ENCODE measurements around the gene FAM120A. TPM values are rescaled to one million over a fixed set of nuclear protein-coding genes. Genes with fewer than 3 reads are reported as not detected.
A peak's percentile ranks its signal among the peaks of the same experiment; 100 is the strongest.

Gene FAM120A
- total RNA-seq, 3 donors from 2014 or later: 168 to 215 (median 209) TPM

- Histone ChIP-seq H3K4me1 (ENCODE audit: low read depth) (no peaks in the 10 kb centered on the region), H3K9me3 (no peaks in the 10 kb centered on the region), H3K36me3 (ENCODE audit: low read depth) (no peaks in the 10 kb centered on the region), H3K4me3 (no peak overlapping the region)
- DNase-seq: no peak
- TF ChIP-seq, protein P1, sequence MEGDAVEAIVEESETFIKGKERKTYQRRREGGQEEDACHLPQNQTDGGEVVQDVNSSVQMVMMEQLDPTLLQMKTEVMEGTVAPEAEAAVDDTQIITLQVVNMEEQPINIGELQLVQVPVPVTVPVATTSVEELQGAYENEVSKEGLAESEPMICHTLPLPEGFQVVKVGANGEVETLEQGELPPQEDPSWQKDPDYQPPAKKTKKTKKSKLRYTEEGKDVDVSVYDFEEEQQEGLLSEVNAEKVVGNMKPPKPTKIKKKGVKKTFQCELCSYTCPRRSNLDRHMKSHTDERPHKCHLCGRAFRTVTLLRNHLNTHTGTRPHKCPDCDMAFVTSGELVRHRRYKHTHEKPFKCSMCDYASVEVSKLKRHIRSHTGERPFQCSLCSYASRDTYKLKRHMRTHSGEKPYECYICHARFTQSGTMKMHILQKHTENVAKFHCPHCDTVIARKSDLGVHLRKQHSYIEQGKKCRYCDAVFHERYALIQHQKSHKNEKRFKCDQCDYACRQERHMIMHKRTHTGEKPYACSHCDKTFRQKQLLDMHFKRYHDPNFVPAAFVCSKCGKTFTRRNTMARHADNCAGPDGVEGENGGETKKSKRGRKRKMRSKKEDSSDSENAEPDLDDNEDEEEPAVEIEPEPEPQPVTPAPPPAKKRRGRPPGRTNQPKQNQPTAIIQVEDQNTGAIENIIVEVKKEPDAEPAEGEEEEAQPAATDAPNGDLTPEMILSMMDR (IDR thresholded peaks at IDR 0.05): no peak
- ATAC-seq: no peak
- intact Hi-C loops (cut with DNase I, micrococcal nuclease): no loop called here
These were observed 71.3 kb downstream of the FAM120A start for GRCh38 chr9:93522736-93523135.

DNA sequence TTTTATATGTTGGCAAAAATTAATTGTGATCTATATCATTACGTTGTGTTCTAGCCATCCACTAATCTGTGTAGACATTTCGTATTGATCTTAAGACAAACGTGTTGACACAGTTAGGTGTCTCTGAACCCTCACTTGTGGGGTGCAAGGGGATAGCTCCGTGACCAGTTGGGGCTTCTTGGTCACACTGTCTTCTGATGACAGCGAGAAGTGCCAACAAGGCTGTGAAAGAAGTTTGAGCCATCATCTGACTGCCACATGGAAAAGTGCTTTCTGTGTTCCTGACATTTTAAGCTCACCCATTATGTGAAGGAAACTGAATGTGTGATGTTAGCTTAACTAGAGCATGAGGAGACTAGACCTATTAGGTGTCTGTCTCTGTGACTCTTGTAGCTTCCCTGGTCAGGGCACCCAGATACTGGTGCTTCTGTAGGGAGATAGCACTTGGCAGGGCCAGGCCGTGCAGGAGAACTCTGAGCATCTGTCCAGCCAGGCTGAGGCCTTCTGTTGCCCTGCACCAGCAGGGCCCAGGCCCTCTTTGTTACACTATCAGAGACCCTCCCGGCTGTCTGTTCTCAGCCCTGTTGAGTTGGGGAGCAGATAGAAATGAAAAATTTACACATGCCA, 72.1 kb downstream of the FAM120A start:
- no peaks in the 10 kb centered on the region for H3K9me3 ChIP-seq
- TF ChIP-seq, protein P1 (IDR thresholded peaks at IDR 0.05): no peak
- DNase-seq: no peak
- H3K4me1 ChIP-seq (ENCODE audit: low read depth): no peaks in the 10 kb centered on the region
- H3K36me3 ChIP-seq (ENCODE audit: low read depth): peaks cover 4% of the 10 kb centered on the region
- H3K4me3 ChIP-seq: no peak overlapping the region
- intact Hi-C loops (cut with DNase I, micrococcal nuclease): no loop called here
- no peak for ATAC-seq

GRCh38 chr9:93525476-93525875, 74.0 kb downstream of the FAM120A start:
- ATAC-seq: no peak
- intact Hi-C loops (cut with DNase I, micrococcal nuclease): no loop called here
- TF ChIP-seq, protein P1 (IDR thresholded peaks at IDR 0.05): no peak
- H3K4me3 ChIP-seq: no peak overlapping the region
- H3K9me3 ChIP-seq: no peaks in the 10 kb centered on the region
- H3K4me1 ChIP-seq (ENCODE audit: low read depth): no peaks in the 10 kb centered on the region
- peaks cover 8% of the 10 kb centered on the region for H3K36me3 ChIP-seq (ENCODE audit: low read depth)
- no peak for DNase-seq

GRCh38 chr9:93531374-93531773, 79.9 kb downstream of the FAM120A start:
- intact Hi-C loops (cut with DNase I, micrococcal nuclease): no loop called here
- ATAC-seq (peak; percentile 73), DNase-seq (no peak)
- no peaks in the 10 kb centered on the region for H3K4me1 ChIP-seq (ENCODE audit: low read depth)
- H3K36me3 ChIP-seq (ENCODE audit: low read depth): peaks cover 8% of the 10 kb centered on the region
- H3K9me3 ChIP-seq: no peaks in the 10 kb centered on the region
- TF ChIP-seq, protein P1 (IDR thresholded peaks at IDR 0.05): no peak
- no peak overlapping the region for H3K4me3 ChIP-seq

DNA sequence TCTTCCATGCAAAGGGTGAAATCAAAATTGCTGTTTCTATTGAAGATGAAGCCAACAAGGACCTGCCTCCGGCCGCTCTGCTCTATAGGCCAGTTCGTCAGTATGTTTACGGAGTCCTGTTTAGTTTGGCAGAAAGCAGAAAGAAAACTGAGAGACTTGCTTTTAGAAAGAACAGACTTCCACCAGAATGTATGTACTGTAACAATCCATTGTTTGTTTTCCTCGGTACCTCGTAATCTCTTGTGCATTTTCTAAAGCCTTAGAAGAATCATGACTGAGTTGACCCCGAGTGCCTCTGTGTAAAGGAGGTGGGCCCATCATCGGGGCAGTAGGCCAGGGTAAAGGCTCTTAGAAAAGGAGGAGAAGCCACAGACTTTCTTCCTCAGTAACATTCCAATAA, 80.7 kb downstream of the FAM120A start:
- ATAC-seq (no peak), DNase-seq (no peak)
- peaks cover 8% of the 10 kb centered on the region for H3K36me3 ChIP-seq (ENCODE audit: low read depth)
- H3K4me1 ChIP-seq (ENCODE audit: low read depth): no peaks in the 10 kb centered on the region
- TF ChIP-seq, protein P1 (IDR thresholded peaks at IDR 0.05): no peak
- intact Hi-C loops (cut with DNase I, micrococcal nuclease): no loop called here
- no peak overlapping the region for H3K4me3 ChIP-seq
- no peaks in the 10 kb centered on the region for H3K9me3 ChIP-seq

DNA sequence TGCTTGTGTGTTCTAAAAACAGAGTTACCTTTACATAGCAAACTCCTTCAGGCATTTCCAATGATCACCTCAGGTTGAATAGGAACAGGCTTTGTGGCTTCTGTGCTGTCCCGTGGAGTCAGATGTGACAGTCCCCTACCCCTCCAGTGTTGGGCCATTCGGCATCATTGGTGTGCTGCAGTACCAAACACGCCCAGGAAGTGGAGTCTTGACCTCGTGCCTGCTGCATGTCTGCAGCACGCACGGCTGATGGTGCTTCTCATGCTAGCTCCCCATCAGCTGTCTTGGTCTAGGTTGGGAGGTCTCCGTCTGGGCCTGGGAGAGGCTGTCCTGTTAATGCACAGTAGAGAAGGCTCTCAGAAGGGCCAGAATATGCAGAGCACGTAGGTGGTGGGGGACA, 82.4 kb downstream of the FAM120A start:
- intact Hi-C loops (cut with DNase I, micrococcal nuclease): no loop called here
- Histone ChIP-seq H3K36me3 (ENCODE audit: low read depth) (peaks cover 2% of the 10 kb centered on the region), H3K4me1 (ENCODE audit: low read depth) (no peaks in the 10 kb centered on the region), H3K9me3 (no peaks in the 10 kb centered on the region), H3K4me3 (no peak overlapping the region)
- peak; percentile 15 for ATAC-seq
- TF ChIP-seq, protein P1 (IDR thresholded peaks at IDR 0.05): no peak
- no peak for DNase-seq

Measured in mucosa of descending colon (tissue), 3 donors.